GM12864 (cell line): ENCODE data around the gene OPCML.

Experiments used
- DNase-seq: peaks from one replicate; pipeline ENCODE4 v3.0.0-alpha.2; 2011; ENCODE audit warnings: low read depth
- H3K4me3 ChIP-seq: 2 replicates; pipeline ENCODE4 v1.5.1; 2011; ENCODE audit warnings: mild to moderate bottlenecking, low read depth, low read length, control low read depth
- TF ChIP-seq, protein P1 (sequence below): IDR thresholded peaks from 2 replicates; pipeline ENCODE4 v1.5.1; 2011; ENCODE audit warnings: low read depth, mild to moderate bottlenecking, moderate library complexity, low read length, control low read depth, inconsistent platforms; ENCODE audit errors: missing control alignments

Gene OPCML

DNA sequence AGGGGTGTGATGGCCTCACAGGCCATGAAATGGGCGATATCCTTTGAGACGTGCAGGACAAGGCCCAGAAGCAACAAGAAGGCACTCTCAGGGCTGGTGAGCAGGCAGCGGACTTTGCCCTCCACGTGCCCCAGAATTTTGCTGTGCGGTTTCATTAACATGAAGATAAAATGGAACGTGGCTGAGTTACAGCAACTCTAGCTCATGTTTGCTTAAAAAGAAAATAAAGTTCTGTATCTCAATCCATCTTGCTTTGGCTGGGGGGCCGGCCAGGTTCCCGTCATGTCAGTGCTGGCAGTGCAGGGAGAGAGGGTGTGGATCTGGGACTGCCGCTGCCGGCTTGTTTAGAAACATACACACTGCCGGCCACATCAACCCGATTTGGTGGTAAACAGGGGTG, 370.1 kb downstream of the OPCML start:
- H3K4me3 ChIP-seq, result no peak overlapping the region
- no peak for DNase-seq
- TF ChIP-seq, protein P1, sequence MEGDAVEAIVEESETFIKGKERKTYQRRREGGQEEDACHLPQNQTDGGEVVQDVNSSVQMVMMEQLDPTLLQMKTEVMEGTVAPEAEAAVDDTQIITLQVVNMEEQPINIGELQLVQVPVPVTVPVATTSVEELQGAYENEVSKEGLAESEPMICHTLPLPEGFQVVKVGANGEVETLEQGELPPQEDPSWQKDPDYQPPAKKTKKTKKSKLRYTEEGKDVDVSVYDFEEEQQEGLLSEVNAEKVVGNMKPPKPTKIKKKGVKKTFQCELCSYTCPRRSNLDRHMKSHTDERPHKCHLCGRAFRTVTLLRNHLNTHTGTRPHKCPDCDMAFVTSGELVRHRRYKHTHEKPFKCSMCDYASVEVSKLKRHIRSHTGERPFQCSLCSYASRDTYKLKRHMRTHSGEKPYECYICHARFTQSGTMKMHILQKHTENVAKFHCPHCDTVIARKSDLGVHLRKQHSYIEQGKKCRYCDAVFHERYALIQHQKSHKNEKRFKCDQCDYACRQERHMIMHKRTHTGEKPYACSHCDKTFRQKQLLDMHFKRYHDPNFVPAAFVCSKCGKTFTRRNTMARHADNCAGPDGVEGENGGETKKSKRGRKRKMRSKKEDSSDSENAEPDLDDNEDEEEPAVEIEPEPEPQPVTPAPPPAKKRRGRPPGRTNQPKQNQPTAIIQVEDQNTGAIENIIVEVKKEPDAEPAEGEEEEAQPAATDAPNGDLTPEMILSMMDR, result no peak

- TF ChIP-seq, protein P1, result no peak
Observed at GRCh38 chr11:133160754-133161153, 371.5 kb downstream of the OPCML start.

DNA sequence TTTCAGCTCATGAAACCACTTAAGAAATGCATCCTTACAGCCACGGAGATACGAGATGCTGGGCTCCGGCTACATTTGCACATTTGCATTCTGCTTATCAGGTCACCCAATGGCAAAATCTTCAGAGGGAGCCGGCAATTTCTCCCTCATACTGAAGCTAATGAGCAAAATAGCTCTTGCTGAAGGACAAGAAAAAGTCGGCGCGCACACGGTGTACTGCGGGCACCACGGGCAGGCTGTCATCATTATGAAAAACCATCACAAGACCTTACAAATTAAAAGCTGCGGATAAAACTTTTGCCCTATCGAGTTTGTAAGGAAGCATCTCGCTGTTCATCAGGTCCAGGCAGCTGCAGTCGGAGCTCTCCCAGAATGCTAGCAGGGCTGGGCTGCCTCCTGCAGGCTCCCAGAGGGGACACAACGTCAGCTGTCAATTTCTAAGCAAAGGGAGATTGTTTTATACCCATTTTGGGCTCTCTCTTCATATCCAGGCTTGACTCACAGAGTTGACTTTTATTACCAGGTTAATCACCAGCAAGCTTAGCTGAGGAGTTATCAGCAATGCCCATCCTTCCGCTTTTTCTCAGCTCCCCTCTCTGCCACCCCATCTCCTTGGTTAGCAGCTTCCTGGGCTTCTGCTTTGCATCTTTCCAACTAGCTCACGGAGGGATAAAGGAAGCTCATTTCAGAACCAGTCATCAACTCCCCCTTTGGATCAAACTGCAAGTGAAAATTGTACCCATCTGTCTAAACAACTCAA, 375.1 kb downstream of the OPCML start:
- DNase-seq, result no peak
- no peak overlapping the region for H3K4me3 ChIP-seq
- TF ChIP-seq, protein P1, result peak; percentile 13

More at GRCh38 chr11:133160754-133161153, 371.5 kb downstream of the OPCML start:
- DNase-seq, result no peak
- no peak overlapping the region for H3K4me3 ChIP-seq

DNA sequence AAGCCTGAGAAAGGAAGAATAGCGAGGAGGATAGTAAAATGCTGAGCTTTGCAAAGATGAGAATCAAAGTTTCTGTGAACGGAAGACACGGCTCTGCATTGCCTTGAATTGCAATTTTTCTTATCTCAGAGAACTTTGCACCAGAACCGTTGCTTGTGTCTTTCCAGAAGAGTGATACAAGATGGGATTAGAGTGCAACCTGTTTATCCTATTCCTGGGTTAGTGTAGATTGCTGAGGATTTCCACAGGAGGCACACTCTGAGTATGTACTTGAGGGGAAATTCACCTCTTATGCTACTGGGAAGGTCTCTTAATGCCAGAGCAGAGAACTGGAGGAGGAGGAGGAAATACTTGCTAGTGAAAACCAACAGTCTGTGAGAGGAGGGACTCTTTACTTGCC, 377.5 kb downstream of the OPCML start:
- no peak overlapping the region for H3K4me3 ChIP-seq
- no peak for DNase-seq
- TF ChIP-seq, protein P1, result no peak

GRCh38 chr11:133154076-133154475, 378.2 kb downstream of the OPCML start:
- TF ChIP-seq, protein P1, result no peak
- no peak for DNase-seq
- no peak overlapping the region for H3K4me3 ChIP-seq

- TF ChIP-seq, protein P1, result no peak
- no peak for DNase-seq
- no peak overlapping the region for H3K4me3 ChIP-seq
Observed at GRCh38 chr11:133153031-133153430, 379.3 kb downstream of the OPCML start.

DNA sequence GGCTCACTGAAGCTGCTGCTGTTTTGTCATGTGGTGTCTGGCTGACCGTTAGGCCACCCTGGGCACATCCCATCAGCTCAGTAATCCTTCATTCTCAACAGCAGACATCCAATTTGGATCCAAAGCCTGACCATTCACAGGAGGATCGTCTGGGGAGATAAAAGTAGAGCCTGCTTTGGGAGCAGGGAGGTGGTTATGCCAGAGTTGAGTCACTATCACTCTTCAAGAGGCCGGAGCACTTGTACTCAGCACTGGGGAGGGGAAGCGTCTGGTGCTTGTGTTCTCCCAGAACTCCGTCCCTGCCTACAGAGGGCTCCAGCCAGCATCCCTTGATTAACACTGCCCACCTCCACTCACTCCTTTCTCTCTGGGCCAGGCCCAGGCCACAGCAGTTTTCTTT, 382.6 kb downstream of the OPCML start:
- DNase-seq, result no peak
- no peak overlapping the region for H3K4me3 ChIP-seq
- TF ChIP-seq, protein P1, result no peak
